ENCODE results near the gene TOP3B.

TOP3B gene

GRCh38 chr22:21961886-21962654, 20.5 kb downstream of the TOP3B start:
- no peak for DNase-seq

DNA sequence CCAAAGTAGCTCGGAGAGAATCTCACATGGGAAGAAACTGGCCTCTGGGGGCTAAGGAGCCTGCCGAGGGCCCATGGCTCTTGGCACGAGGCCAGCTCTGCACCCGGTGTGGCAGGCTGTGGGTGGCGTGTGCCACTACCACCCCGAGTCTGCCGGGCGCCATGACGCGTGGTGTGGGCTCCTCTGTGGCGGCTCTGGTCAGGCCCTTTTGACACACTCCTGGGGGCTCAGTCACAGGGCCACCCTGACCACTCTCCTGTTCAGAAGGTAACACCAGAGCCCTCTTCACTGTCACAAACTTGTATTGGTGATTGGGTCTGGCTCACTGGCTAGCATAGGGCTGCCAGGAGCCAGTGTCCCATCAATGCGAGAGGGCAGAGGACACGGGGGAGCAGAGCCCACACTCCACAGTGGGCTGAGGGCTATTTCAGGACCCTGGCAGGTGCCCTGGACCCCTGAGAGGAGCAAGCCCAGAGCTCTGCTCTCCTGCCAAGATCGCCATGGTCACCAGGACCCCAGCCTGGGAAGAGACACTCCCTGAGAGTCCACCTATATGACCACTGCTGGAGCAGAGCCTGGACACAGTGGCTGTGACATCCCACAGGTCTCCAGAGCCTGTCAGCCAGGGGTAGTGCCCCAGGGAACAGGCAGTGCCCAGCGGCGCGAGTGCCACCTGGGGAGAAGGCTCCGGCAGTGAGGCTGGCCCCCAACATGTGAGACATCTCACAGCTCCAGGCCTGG, 21.3 kb downstream of the TOP3B start:
- no peak for DNase-seq

- no peak for DNase-seq
These were observed 22.1 kb downstream of the TOP3B start for GRCh38 chr22:21960200-21961126.

- DNase-seq, result no peak
These were observed 23.1 kb downstream of the TOP3B start for GRCh38 chr22:21959274-21960074.

DNA sequence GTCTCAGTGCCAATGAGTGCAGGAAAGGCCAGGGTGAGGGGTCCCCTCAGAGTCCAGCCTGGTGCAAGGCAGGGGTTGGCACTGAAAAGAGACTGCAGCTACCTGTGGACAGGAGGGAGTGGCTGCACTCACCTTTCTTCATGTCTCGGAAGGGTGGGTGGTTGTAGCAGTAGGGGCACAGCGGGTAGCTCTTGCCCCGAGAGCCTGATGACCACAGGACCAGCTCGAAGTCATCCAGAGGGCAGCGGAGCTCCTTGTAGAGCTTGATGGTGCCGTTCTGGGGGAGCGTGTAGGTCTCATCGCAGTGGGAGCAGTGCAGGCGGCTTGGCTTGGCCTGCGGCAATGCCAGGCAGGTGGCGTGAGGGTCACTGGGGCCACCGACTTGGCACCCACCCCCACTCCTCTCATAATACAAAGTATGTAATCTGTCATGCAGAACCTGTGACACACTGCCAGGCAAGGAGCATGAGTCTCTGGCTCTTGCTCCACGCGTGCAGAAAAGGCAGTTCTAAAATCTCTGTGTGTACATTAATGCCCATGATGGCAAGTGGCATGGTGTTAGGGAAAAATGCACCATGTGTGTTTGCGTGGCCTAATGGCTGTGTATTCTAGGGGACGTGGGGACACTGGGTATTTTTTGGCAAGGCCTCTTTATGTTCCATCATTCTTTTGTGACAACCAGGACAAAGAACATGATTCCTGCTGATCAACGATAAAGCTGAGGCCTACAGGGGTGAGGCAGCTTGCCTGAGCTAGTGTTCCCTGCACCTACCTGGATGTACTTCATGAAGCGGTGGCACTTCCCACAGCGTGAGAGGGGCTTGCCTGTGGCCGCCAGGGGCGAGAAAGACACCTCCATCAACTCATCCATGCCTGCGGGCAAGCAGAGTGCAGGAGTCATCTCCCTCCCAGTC, 24.0 kb downstream of the TOP3B start:
- DNase-seq, result no peak

DNA sequence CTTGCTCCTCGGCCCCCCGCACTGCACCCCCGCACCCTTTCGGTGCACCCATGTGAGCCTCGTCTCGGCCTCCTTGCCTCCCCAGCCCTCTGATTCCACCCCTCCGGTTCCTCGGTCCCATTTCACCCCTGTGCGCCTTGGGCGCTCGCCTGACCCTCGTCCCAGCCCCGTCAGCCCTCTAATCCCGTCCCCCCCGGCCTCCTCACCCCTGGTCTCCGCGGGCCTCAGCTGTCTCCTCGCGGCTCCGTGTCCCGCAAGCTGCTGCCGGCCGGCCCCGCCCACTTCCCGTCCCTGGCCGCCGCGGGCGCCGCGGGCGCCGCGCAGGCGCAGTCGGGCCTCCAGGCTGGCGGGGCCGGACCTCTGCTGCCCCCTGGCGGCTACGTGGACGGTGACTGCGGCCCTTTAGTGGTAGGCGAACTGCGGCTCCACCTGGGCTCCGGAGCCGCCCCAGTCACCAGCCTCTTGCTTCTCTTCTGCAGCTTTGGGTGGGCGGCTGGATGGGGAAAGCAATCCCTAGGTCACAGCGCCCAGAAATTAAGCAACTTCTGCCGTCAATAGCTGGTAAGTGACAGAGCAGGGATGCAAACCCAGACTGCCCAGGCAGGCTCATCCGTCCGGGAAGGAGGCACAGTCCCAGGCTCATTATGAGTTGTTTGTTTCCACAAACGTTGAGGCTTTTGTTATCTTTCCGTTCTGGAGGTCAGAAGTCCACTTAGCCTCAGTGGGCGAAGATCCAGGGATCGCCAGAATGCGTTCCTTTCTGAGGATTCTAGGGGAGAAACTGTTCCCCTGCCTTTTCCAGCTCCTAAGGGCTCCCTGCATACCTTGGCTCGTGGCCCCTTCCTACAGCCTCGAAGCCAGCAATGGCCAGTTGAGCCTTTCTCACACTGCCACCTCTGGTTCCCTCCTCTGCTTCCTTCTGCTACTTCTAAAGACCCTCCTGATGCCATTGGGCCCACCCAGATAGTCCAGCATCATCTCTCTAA, 29.7 kb downstream of the TOP3B start, which contains the start of gene PPM1F:
Gene PPM1F (minus strand): TSS at position 263 of the 986 bp plus-strand sequence. CDS start 6,800 bp downstream, outside the sequence.
- DNase-seq, result peak; percentile 71

- DNase-seq, result no peak
These were observed 30.6 kb downstream of the TOP3B start for GRCh38 chr22:21951931-21952465.

- no peak for DNase-seq
These were observed 31.5 kb downstream of the TOP3B start for GRCh38 chr22:21951062-21951461.

DNA sequence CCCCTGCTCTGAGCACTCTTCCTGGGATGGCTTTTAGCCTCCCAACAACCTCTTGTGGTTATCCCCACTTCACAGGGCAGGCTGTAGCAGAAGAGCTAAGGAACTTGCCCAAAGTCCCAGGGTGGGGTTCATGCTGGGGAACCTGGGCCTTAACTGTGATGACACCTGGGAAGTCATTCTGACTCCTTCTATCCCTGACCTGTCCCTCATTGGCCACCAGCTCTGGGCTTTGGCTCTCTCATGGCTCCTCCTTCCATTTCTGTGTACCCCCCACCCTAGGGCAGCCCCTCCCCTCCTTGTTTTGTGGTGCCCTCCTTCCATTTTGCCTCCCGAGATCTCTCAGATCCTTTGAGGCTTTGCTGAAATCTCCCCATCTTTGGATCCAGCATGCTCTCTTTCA, 32.6 kb downstream of the TOP3B start:
- DNase-seq, result no peak

- DNase-seq, result no peak
These were observed 33.0 kb downstream of the TOP3B start for GRCh38 chr22:21949569-21949918.

DNA sequence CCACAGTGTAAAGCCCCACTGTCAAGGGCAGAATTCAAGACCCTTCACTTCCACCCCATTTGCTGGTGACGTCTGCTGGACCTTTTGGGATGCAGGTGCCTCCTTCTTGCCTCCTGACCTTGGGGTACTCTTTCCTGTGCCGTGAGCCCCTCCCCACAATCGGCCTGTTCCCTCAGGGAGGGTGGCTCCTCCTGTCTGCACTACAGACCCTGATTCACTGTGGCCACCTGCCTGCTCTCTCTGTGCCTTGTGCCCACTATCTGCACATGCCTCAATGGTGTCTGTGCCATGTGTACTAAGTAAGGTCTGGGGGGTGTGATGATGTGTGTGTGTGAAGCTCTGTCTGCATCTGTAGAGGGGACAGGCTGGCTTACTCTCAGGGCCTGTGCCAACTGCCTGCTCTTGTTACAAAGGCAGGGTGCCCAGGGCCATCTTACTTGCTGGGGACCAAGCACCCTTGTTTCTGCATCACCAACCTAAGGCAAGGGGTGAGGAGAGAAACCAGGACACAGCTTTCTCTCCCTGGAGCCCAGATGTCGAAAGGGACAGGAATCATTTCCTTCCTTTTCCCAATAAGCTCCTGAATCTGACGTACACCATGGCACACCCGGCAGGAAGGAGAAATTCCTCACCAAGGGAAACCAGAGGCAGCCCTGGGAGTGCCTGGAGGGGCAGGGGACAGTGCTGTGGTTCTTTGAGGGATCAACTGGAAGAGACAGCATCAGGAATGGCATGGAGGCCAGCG, 33.6 kb downstream of the TOP3B start:
- no peak for DNase-seq

GRCh38 chr22:21948390-21948789, 34.2 kb downstream of the TOP3B start:
- DNase-seq, result no peak

- no peak for DNase-seq
These were observed 35.3 kb downstream of the TOP3B start for GRCh38 chr22:21947040-21948014.

DNA sequence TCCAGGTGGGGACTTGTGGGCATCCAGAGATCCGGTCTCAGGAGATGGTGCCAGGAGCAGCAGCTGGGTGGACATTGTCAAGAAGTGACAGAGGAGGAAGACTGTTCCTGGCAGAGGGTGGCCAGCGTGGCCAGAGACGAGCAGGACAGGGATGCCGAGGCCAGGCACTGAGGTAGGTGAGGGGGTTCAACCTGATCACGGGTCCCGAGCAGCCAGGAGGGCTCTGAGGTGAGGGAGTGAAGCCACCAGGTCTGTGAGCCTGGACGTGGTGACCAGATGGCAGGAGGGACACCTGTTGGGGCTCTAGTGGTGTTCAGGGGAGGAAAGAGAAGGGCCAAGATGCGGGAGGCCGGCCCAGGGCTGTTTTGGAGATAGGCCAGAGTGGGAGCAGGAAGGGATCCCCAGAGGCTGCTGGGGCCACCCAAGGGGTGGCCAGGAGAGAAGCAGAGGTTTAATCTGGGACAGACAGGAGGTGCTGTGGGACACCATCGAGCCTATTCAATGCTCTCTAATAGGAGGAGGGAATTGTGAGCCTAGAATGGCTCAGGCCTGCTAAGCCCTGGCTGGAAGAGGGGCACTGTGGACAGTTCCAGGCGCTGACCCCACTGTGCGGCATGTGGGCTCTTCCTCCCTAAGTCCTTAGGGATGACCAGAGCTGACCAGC, 36.2 kb downstream of the TOP3B start:
- no peak for DNase-seq

GRCh38 chr22:21945453-21946261, 36.9 kb downstream of the TOP3B start:
- DNase-seq, result no peak

DNA sequence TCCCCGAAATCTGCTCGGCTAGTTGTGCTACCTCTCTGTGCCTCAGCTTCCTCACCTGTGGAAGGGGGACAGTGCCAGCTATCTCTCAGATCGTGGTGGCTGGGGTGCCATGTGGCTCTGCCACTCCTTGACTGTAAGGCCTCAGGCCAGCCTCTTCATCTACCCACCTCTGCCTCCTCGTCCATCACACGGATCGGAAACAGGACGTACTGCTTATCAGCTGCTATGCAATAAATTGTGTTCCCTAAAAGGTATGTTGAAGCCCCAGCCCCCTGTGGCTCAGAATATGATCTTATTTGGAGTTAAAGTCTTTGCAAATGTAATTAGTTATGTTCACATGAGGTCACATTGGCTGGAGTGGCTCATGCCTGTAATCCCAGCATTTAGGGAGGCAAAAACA, 37.7 kb downstream of the TOP3B start:
- DNase-seq, result no peak

Measured in NCI-H1105 treated with DMSO at 0.1 percent for 48 hours (cell line).